Measurements from ENCODE around the gene CLDN4.

- TF ChIP-seq REST (IDR thresholded peaks at IDR 0.05; ENCODE audit: insufficient replicate concordance, low read depth) = no peak
- TF ChIP-seq, protein P1, sequence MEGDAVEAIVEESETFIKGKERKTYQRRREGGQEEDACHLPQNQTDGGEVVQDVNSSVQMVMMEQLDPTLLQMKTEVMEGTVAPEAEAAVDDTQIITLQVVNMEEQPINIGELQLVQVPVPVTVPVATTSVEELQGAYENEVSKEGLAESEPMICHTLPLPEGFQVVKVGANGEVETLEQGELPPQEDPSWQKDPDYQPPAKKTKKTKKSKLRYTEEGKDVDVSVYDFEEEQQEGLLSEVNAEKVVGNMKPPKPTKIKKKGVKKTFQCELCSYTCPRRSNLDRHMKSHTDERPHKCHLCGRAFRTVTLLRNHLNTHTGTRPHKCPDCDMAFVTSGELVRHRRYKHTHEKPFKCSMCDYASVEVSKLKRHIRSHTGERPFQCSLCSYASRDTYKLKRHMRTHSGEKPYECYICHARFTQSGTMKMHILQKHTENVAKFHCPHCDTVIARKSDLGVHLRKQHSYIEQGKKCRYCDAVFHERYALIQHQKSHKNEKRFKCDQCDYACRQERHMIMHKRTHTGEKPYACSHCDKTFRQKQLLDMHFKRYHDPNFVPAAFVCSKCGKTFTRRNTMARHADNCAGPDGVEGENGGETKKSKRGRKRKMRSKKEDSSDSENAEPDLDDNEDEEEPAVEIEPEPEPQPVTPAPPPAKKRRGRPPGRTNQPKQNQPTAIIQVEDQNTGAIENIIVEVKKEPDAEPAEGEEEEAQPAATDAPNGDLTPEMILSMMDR (IDR thresholded peaks at IDR 0.05; ENCODE audit: insufficient read depth, low read length) = no peak
These were observed 7.8 kb downstream of the CLDN4 start for GRCh38 chr7:73838642-73839041.
